Embryonic facial prominence (tissue), 1 donor: ENCODE data around the gene ACAD11.

ENCODE experiments used
- DNase-seq: peaks from one replicate; pipeline ENCODE4 v3.0.0-alpha.2; 2016; ENCODE audit errors: extremely low spot score

The ACAD11 gene

DNA sequence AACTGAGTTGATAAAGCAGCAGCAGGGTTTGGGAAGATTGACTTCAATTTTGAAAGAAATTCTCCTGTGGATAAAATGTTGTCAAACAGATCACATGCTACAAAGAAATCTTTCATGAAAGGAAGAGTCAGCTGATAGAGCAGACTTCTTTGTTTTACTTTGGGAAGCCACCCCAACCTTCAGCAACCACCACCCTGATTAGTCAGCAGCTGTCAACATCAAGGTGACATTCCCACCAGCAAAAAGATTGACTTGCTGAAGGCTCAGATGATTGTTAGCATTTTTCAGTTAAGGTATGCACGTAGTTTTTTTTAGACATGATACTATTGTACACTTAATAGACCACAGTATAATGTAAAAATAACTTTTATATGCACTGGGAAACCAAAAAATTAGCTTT lies 150.1 kb downstream of the ACAD11 start:
- no peak for DNase-seq

GRCh38 chr3:132509096-132509495 lies 150.5 kb downstream of the ACAD11 start:
- no peak for DNase-seq
